Endothelial cell of umbilical vein (primary cell): ENCODE results near the gene AKAP12.

Source experiments
- CTCF ChIP-seq, 2 donors: IDR thresholded peaks; 1 replicate in 1 of 2; 2 replicates in 1 of 2; pipeline ENCODE4 v1.5.1; 2011; ENCODE audit warnings: low read length in 2 of 2, mild to moderate bottlenecking in 2 of 2, moderate library complexity in 2 of 2, control low read depth in 1 of 2, inconsistent platforms in 1 of 2, low read depth in 1 of 2; ENCODE audit not compliant: insufficient read depth in 1 of 2; ENCODE audit errors: extremely low read depth in 1 of 2
- POLR2AphosphoS5 ChIP-seq: IDR thresholded peaks from 2 replicates; pipeline ENCODE4 v1.6.1; 2012; ENCODE audit warnings: low read depth, mild to moderate bottlenecking, control low read depth, low read length, moderate library complexity; ENCODE audit not compliant: insufficient read depth

GRCh38 chr6:151263967-151264366, 24.2 kb downstream of the AKAP12 start:
- TF ChIP-seq CTCF (IDR thresholded peaks at IDR 0.05; ENCODE audit: extremely low read depth in 1 of 2, insufficient read depth in 1 of 2, low read depth in 1 of 2, low read length in 2 of 2) (no peak), POLR2AphosphoS5 (no peak)
